ENCODE data around the gene ZFYVE16. TPM values are rescaled to one million over a fixed set of nuclear protein-coding genes. Genes with fewer than 3 reads are reported as not detected.

Gene ZFYVE16
- total RNA-seq, 4 donors from 2014 or later: 12.5 to 27.5 (median 18.2) TPM

DNA sequence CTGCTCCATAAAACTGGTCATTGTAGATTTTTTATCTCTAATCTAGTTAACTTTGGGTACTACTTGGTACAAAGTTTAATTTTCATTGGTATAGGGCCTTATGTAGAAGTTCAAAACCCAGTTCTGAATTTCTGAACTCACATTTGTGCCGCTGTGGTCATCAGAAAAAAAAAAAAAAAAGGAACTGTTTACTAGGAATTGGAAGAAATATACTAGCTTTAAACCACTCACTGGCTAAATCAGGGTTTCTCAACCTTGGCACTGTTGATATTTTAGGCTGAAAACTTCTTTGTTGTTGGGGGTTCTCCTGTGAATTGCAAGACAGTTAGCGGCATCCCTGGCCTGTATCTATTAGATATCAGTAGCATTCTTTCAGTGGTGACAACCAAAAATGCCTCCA is 4.1 kb upstream of the ZFYVE16 start:
- 80 to 87% methylated on average over 2 of the region's 2 CpGs for WGBS, 2 donors
- no peaks in the 10 kb centered on the region for H3K9me3 ChIP-seq
- peaks cover 0 to 13% (median 8%) of the 10 kb centered on the region in 3 donors for H3K4me1 ChIP-seq
- H3K4me3 ChIP-seq: no peak overlapping the region
- intact Hi-C loops (cut with DNase I): no loop called here
- no peak overlapping the region for H3K27ac ChIP-seq
- DNase-seq: no peak
- no peak for TF ChIP-seq POLR2A (IDR thresholded peaks at IDR 0.05)
- TF ChIP-seq, protein P1, sequence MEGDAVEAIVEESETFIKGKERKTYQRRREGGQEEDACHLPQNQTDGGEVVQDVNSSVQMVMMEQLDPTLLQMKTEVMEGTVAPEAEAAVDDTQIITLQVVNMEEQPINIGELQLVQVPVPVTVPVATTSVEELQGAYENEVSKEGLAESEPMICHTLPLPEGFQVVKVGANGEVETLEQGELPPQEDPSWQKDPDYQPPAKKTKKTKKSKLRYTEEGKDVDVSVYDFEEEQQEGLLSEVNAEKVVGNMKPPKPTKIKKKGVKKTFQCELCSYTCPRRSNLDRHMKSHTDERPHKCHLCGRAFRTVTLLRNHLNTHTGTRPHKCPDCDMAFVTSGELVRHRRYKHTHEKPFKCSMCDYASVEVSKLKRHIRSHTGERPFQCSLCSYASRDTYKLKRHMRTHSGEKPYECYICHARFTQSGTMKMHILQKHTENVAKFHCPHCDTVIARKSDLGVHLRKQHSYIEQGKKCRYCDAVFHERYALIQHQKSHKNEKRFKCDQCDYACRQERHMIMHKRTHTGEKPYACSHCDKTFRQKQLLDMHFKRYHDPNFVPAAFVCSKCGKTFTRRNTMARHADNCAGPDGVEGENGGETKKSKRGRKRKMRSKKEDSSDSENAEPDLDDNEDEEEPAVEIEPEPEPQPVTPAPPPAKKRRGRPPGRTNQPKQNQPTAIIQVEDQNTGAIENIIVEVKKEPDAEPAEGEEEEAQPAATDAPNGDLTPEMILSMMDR (IDR thresholded peaks at IDR 0.05): no peak
- H3K36me3 ChIP-seq: no peaks in the 10 kb centered on the region
- H3K27me3 ChIP-seq: no peaks in the 10 kb centered on the region

DNA sequence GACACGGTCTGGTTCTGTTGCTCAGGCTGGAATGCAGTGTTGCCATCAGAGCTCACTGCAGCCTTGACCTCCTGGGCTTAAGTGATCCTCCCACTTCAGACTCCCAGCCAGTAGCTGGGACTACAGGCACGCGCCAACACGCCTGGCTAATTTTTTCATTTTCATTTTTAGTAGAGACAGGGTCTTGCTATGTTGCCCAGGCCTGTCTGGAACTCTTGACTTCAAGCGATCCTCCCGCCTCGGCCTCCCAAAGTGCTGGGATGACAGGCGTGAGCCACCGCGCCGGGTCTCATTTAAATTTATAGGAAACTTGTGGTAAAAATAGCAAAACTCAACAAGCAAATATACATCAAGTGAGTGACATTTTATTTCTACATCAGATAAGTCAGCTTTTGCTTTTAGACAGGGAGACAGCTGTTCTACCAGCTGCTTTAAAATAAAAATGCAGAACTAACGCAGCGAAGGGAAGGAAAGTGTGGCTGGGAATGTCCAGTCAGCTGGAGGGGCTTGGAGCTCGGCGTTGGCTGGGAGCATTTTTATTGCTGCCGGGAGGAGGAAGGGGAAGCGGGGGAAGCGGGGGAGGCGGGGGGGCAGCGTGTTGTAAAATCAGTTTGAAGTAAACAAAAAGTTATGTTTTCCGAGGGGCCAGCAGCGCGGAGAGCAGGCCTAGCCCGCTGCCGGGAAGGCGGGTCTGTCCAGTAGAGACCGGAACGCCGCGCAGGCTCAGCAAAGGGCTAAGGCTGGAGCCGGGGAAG is 707 bp upstream of the ZFYVE16 start:
- WGBS, 2 donors: 10 to 17% methylated on average over 28 to 30 of the region's 31 CpGs
- peaks cover 0 to 6% (median 0%) of the 10 kb centered on the region in 3 donors for H3K36me3 ChIP-seq
- TF ChIP-seq POLR2A (IDR thresholded peaks at IDR 0.05): no peak
- TF ChIP-seq, protein P1 (IDR thresholded peaks at IDR 0.05): no peak
- peaks cover 4 to 32% (median 25%) of the 10 kb centered on the region in 3 donors for H3K4me1 ChIP-seq
- no peak for DNase-seq
- H3K9me3 ChIP-seq: no peaks in the 10 kb centered on the region
- peak overlapping the region; percentile 71 to 98 (median 76) for H3K4me3 ChIP-seq
- H3K27me3 ChIP-seq: no peaks in the 10 kb centered on the region
- peak overlapping the region; percentile 90 to 98 (median 94) for H3K27ac ChIP-seq
- intact Hi-C loops (cut with DNase I): no loop called here

DNA sequence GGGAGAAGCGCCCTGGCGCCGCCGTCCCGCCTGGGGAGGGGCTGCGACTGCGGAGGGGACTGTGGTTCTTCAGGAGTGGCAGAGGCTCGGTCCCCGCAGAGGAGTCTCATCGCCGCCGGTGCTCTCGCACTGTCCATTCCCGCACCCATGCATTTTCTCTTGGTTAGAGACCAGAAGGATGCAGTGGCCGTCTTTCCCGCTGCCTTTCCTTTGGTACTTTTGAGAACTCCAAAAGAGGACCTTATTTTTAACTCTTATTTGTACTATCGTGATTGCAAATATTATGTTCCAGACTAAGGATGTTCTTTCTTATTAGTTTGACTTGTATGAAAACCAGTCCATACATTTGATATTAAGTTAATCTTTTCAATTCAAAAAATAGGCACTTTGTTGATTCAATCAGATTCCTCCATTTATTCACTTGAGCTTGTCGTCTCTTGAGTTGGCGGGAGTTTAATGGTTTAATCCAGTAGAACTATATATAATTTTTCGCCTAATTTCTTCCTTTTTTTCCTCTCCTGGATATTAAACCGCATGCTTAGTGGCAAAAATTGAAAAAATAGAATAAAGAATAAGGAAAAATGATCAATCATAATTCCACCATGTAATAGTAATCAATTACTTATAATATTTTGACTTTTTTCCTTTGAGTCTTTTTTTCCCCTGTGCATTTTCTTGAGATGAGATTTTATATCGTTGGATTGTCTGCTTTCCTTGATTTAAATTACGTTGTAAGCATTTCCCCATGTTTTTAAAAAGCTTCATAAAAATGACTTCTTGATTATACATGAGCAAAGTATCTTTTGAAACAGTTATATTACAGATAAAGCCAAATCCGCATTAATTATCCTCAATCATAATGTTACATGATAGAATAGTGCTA is 861 bp downstream of the ZFYVE16 start:
- H3K27ac ChIP-seq: peak overlapping the region; percentile 90 to 98 (median 94)
- 7 to 11% methylated on average over 16 to 19 of the region's 24 CpGs for WGBS, 2 donors
- intact Hi-C loops (cut with DNase I): no loop called here
- peaks cover 0 to 10% (median 0%) of the 10 kb centered on the region in 3 donors for H3K36me3 ChIP-seq
- H3K9me3 ChIP-seq: no peaks in the 10 kb centered on the region
- DNase-seq: no peak
- peaks cover 4 to 32% (median 25%) of the 10 kb centered on the region in 3 donors for H3K4me1 ChIP-seq
- no peaks in the 10 kb centered on the region for H3K27me3 ChIP-seq
- H3K4me3 ChIP-seq: peak overlapping the region; percentile 71 to 98 (median 76)
- no peak for TF ChIP-seq POLR2A (IDR thresholded peaks at IDR 0.05)
- TF ChIP-seq, protein P1 (IDR thresholded peaks at IDR 0.05): no peak

DNA sequence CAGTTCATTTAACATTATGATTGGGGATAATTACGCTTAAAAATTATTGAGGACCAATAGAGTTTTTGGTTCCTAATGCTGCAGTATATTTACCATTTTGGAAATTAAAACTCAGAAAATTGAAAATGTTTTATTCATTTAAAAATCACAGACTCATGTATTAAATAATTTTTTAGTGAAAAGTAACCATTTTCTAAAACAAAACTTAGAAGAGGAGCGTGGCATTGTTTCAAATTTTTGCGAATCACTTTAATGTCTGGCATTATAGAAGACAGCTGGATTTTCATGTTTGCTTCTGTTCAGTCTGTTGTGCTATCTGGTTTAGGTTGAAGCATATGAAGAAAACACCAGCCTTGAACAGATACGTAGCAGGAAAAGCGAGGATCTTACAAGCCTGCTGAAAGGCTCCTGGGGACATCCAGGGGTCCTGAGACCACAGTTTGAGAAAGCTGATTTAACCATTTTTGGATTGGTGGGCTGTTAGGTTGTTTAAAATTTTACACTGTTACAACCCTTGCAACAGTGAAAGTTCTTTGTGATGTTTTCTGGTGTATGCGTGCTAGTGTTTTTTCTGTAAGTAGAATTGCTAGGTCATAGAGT is 1.6 kb downstream of the ZFYVE16 start:
- peak overlapping the region in 2 of 4 donors; percentile 79 to 98 for H3K4me3 ChIP-seq
- no peak for DNase-seq
- intact Hi-C loops (cut with DNase I): no loop called here

More for the DNA sequence above, 1.6 kb downstream of the ZFYVE16 start:
- no peaks in the 10 kb centered on the region for H3K27me3 ChIP-seq
- no peak overlapping the region for H3K27ac ChIP-seq
- H3K36me3 ChIP-seq: peaks cover 0 to 10% (median 0%) of the 10 kb centered on the region in 3 donors
- no peaks in the 10 kb centered on the region for H3K9me3 ChIP-seq
- no peak for TF ChIP-seq POLR2A (IDR thresholded peaks at IDR 0.05)
- TF ChIP-seq, protein P1 (IDR thresholded peaks at IDR 0.05): no peak
- WGBS, 2 donors: 51 to 56% methylated on average over 6 of the region's 6 CpGs
- H3K4me1 ChIP-seq: peaks cover 4 to 32% (median 25%) of the 10 kb centered on the region in 3 donors
